ENCODE data around the gene KLHL17.

DNA sequence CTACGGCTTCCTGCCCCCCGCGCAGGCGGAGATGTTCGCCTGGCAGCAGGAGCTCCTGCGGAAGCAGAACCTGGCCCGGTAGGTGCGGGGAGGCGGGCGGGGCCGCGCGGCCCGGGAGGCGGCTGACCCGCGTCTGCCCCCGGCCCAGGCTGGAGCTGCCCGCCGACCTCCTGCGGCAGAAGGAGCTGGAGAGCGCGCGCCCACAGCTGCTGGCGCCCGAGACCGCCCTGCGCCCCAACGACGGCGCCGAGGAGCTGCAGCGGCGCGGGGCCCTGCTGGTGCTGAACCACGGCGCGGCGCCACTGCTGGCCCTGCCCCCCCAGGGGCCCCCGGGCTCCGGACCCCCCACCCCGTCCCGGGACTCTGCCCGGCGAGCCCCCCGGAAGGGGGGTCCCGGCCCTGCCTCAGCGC is 18.0 kb upstream of the KLHL17 start:
- TF ChIP-seq, protein P1, sequence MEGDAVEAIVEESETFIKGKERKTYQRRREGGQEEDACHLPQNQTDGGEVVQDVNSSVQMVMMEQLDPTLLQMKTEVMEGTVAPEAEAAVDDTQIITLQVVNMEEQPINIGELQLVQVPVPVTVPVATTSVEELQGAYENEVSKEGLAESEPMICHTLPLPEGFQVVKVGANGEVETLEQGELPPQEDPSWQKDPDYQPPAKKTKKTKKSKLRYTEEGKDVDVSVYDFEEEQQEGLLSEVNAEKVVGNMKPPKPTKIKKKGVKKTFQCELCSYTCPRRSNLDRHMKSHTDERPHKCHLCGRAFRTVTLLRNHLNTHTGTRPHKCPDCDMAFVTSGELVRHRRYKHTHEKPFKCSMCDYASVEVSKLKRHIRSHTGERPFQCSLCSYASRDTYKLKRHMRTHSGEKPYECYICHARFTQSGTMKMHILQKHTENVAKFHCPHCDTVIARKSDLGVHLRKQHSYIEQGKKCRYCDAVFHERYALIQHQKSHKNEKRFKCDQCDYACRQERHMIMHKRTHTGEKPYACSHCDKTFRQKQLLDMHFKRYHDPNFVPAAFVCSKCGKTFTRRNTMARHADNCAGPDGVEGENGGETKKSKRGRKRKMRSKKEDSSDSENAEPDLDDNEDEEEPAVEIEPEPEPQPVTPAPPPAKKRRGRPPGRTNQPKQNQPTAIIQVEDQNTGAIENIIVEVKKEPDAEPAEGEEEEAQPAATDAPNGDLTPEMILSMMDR (IDR thresholded peaks at IDR 0.05; ENCODE audit: low read length), result no peak
- TF ChIP-seq EZH2phosphoT487 (IDR thresholded peaks at IDR 0.05; ENCODE audit: low read length) (no peak), EZH2 (optimal IDR thresholded peaks at IDR 0.05; ENCODE audit: low read depth, low read length) (no peak)
